ENCODE results near the gene NECAB3.
A peak's percentile ranks its signal among the peaks of the same experiment; 100 is the strongest.
"Not testable (repeated sequence)": the region's sequence is repeated elsewhere in the genome, so short reads cannot be mapped to it uniquely, and the experiment has no call there.

The NECAB3 gene

GRCh38 chr20:33650753-33651561 lies 23.3 kb downstream of the NECAB3 start:
- Histone ChIP-seq H3K9me3 (ENCODE audit: control insufficient read depth in 5 of 5, low read length in 5 of 5) (no peaks in the 10 kb centered on the region), H3K36me3 (ENCODE audit: control insufficient read depth in 5 of 5, insufficient read depth in 5 of 5, low read length in 5 of 5) (peaks cover 0 to 4% (median 3%) of the 10 kb centered on the region in 5 donors), H3K4me3 (ENCODE audit: low read depth in 1 of 5, low read length in 5 of 5) (no peak overlapping the region), H3K4me1 (ENCODE audit: control insufficient read depth in 5 of 5, insufficient read depth in 5 of 5, low read length in 5 of 5) (peaks cover 2 to 23% (median 15%) of the 10 kb centered on the region in 5 donors), H3K9ac (ENCODE audit: low read length in 5 of 5) (no peak overlapping the region), H3K27ac (ENCODE audit: low read depth, low read length) (no peak overlapping the region), H3K27me3 (ENCODE audit: control insufficient read depth in 5 of 5, insufficient read depth in 4 of 5, low read length in 5 of 5) (no peaks in the 10 kb centered on the region)

GRCh38 chr20:33650111-33650752 lies 24.0 kb downstream of the NECAB3 start:
- H3K4me1 ChIP-seq (ENCODE audit: control insufficient read depth in 5 of 5, insufficient read depth in 5 of 5, low read length in 5 of 5): peaks cover 2 to 23% (median 15%) of the 10 kb centered on the region in 5 donors
- peaks cover 4 to 9% (median 8%) of the 10 kb centered on the region in 5 donors for H3K36me3 ChIP-seq (ENCODE audit: control insufficient read depth in 5 of 5, insufficient read depth in 5 of 5, low read length in 5 of 5)
- no peak overlapping the region for H3K27ac ChIP-seq (ENCODE audit: low read depth, low read length)
- H3K4me3 ChIP-seq (ENCODE audit: low read depth in 1 of 5, low read length in 5 of 5): no peak overlapping the region
- no peak overlapping the region for H3K9ac ChIP-seq (ENCODE audit: low read length in 5 of 5)
- H3K9me3 ChIP-seq (ENCODE audit: control insufficient read depth in 5 of 5, low read length in 5 of 5): no peaks in the 10 kb centered on the region
- H3K27me3 ChIP-seq (ENCODE audit: control insufficient read depth in 5 of 5, insufficient read depth in 4 of 5, low read length in 5 of 5): no peaks in the 10 kb centered on the region

DNA sequence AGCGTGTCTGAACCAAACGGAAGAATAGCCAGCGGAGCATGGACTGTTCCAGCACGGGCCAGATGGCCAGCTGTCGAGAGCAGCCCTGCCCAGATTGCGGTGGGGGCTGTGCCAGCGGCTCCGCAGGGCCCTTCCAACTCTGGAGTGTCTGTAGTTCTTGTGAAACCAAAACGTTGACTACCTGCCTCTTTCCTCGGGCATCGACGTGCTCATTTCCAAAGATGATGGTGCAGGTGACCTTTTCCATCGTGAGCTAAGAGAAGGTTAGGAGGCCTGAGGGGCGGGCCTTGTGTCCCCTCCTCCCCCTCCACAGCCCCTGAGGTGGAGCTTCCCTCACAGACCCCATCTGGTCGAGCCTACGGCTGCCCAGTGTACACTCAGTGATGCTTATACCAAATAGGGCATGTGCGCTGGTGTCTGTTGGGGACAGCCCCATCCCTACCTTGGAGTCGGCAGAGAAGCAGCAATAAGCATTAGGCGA lies 25.0 kb downstream of the NECAB3 start:
- no peaks in the 10 kb centered on the region for H3K27me3 ChIP-seq (ENCODE audit: control insufficient read depth in 5 of 5, insufficient read depth in 4 of 5, low read length in 5 of 5)
- no peak overlapping the region for H3K27ac ChIP-seq (ENCODE audit: low read depth, low read length)
- H3K9me3 ChIP-seq (ENCODE audit: control insufficient read depth in 5 of 5, low read length in 5 of 5): no peaks in the 10 kb centered on the region
- peak overlapping the region in 2 of 5 donors; percentile 17 to 25 for H3K9ac ChIP-seq (ENCODE audit: low read length in 5 of 5)
- H3K4me1 ChIP-seq (ENCODE audit: control insufficient read depth in 5 of 5, insufficient read depth in 5 of 5, low read length in 5 of 5): peaks cover 2 to 23% (median 15%) of the 10 kb centered on the region in 5 donors
- H3K4me3 ChIP-seq (ENCODE audit: low read depth in 1 of 5, low read length in 5 of 5): no peak overlapping the region
- H3K36me3 ChIP-seq (ENCODE audit: control insufficient read depth in 5 of 5, insufficient read depth in 5 of 5, low read length in 5 of 5): peaks cover 6 to 19% (median 18%) of the 10 kb centered on the region in 5 donors

- no peak overlapping the region for H3K4me3 ChIP-seq (ENCODE audit: low read depth in 1 of 5, low read length in 5 of 5)
- H3K27ac ChIP-seq (ENCODE audit: low read depth, low read length): no peak overlapping the region
- peak overlapping the region in 1 of 5 donors; percentile 17 for H3K9ac ChIP-seq (ENCODE audit: low read length in 5 of 5)
Measured at GRCh38 chr20:33648396-33649004, 25.7 kb downstream of the NECAB3 start.

GRCh38 chr20:33647603-33648395 lies 26.4 kb downstream of the NECAB3 start:
- no peaks in the 10 kb centered on the region for H3K27me3 ChIP-seq (ENCODE audit: control insufficient read depth in 5 of 5, insufficient read depth in 4 of 5, low read length in 5 of 5)
- H3K4me3 ChIP-seq (ENCODE audit: low read depth in 1 of 5, low read length in 5 of 5): no peak overlapping the region
- no peaks in the 10 kb centered on the region for H3K9me3 ChIP-seq (ENCODE audit: control insufficient read depth in 5 of 5, low read length in 5 of 5)
- peak overlapping the region in 1 of 5 donors; percentile 7 for H3K9ac ChIP-seq (ENCODE audit: low read length in 5 of 5)
- peaks cover 2 to 16% (median 10%) of the 10 kb centered on the region in 5 donors for H3K4me1 ChIP-seq (ENCODE audit: control insufficient read depth in 5 of 5, insufficient read depth in 5 of 5, low read length in 5 of 5)
- peaks cover 6 to 29% (median 27%) of the 10 kb centered on the region in 5 donors for H3K36me3 ChIP-seq (ENCODE audit: control insufficient read depth in 5 of 5, insufficient read depth in 5 of 5, low read length in 5 of 5)
- no peak overlapping the region for H3K27ac ChIP-seq (ENCODE audit: low read depth, low read length)

More at GRCh38 chr20:33648396-33649004, 25.7 kb downstream of the NECAB3 start:
- Histone ChIP-seq H3K9me3 (ENCODE audit: control insufficient read depth in 5 of 5, low read length in 5 of 5) (no peaks in the 10 kb centered on the region), H3K4me1 (ENCODE audit: control insufficient read depth in 5 of 5, insufficient read depth in 5 of 5, low read length in 5 of 5) (peaks cover 2 to 19% (median 13%) of the 10 kb centered on the region in 5 donors), H3K36me3 (ENCODE audit: control insufficient read depth in 5 of 5, insufficient read depth in 5 of 5, low read length in 5 of 5) (peaks cover 6 to 24% (median 24%) of the 10 kb centered on the region in 5 donors), H3K27me3 (ENCODE audit: control insufficient read depth in 5 of 5, insufficient read depth in 4 of 5, low read length in 5 of 5) (no peaks in the 10 kb centered on the region)

DNA sequence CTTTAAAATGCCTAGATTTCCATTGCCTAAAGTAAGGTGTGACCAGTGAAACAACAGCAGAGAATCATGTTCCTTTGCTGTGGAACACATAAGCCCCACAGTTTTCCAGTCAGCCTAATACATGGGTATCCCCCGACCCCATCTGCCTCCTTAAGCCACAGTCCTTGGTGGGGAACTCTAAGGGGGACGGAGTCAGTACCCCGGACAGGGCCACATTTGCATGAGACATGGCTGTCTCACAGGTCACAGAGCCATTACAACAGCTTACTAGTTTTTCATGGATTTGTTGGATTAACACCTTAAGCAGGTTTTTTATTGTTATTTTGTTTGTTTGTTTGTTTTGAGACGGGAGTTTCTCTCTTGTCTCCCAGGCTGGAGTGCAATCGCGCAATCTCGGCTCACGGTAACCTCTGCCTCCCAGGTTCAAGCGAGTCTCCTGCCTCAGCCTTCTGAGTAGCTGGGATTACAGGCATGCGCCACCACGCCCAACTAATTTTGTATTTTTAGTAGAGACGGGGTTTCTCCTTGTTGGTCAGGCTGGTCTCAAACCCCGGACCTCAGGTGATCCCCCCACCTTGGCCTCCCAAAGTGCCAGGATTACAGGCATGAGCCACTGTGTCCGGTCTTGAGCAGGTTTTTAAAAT lies 27.1 kb downstream of the NECAB3 start:
- H3K9me3 ChIP-seq (ENCODE audit: control insufficient read depth in 5 of 5, low read length in 5 of 5); H3K27ac ChIP-seq (ENCODE audit: low read depth, low read length); H3K4me3 ChIP-seq (ENCODE audit: low read depth in 1 of 5, low read length in 5 of 5); H3K27me3 ChIP-seq (ENCODE audit: control insufficient read depth in 5 of 5, insufficient read depth in 4 of 5, low read length in 5 of 5): not testable (repeated sequence)
- Histone ChIP-seq H3K9ac (ENCODE audit: low read length in 5 of 5) (peak overlapping the region in 2 of 5 donors; percentile 7 to 18), H3K36me3 (ENCODE audit: control insufficient read depth in 5 of 5, insufficient read depth in 5 of 5, low read length in 5 of 5) (peaks cover 6 to 35% (median 30%) of the 10 kb centered on the region in 5 donors), H3K4me1 (ENCODE audit: control insufficient read depth in 5 of 5, insufficient read depth in 5 of 5, low read length in 5 of 5) (peaks cover 2 to 14% (median 10%) of the 10 kb centered on the region in 5 donors)

- H3K36me3 ChIP-seq (ENCODE audit: control insufficient read depth in 5 of 5, insufficient read depth in 5 of 5, low read length in 5 of 5): peaks cover 6 to 42% (median 33%) of the 10 kb centered on the region in 5 donors
- no peak overlapping the region for H3K27ac ChIP-seq (ENCODE audit: low read depth, low read length)
- H3K4me1 ChIP-seq (ENCODE audit: control insufficient read depth in 5 of 5, insufficient read depth in 5 of 5, low read length in 5 of 5): peaks cover 2 to 13% (median 10%) of the 10 kb centered on the region in 5 donors
- H3K27me3 ChIP-seq (ENCODE audit: control insufficient read depth in 5 of 5, insufficient read depth in 4 of 5, low read length in 5 of 5): no peaks in the 10 kb centered on the region
- no peaks in the 10 kb centered on the region for H3K9me3 ChIP-seq (ENCODE audit: control insufficient read depth in 5 of 5, low read length in 5 of 5)
- no peak overlapping the region for H3K4me3 ChIP-seq (ENCODE audit: low read depth in 1 of 5, low read length in 5 of 5)
- H3K9ac ChIP-seq (ENCODE audit: low read length in 5 of 5): no peak overlapping the region
Measured at GRCh38 chr20:33646191-33646590, 28.0 kb downstream of the NECAB3 start.

DNA sequence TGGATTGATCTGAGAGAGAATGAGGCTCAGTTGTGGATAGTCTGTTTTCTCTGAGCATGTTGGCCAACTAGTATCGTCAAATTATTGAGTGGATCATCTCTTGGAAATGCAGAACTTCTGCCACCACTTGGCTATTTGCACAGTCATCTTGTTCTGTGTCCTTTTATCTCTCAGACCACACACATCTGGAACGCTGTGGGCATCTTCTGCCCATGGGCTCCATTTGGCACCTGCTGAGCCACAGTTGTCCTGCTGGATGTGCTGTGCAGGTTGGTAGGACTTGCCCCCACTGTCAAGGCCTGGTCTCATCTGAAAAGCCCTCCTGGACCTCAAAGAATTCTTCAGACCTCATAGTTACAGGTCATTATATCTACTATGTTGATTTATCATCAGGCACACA lies 28.8 kb downstream of the NECAB3 start:
- H3K9me3 ChIP-seq (ENCODE audit: control insufficient read depth in 5 of 5, low read length in 5 of 5): no peaks in the 10 kb centered on the region
- peaks cover 9 to 48% (median 40%) of the 10 kb centered on the region in 5 donors for H3K36me3 ChIP-seq (ENCODE audit: control insufficient read depth in 5 of 5, insufficient read depth in 5 of 5, low read length in 5 of 5)
- H3K4me1 ChIP-seq (ENCODE audit: control insufficient read depth in 5 of 5, insufficient read depth in 5 of 5, low read length in 5 of 5): peaks cover 2 to 13% (median 10%) of the 10 kb centered on the region in 5 donors
- H3K4me3 ChIP-seq (ENCODE audit: low read depth in 1 of 5, low read length in 5 of 5): no peak overlapping the region
- no peaks in the 10 kb centered on the region for H3K27me3 ChIP-seq (ENCODE audit: control insufficient read depth in 5 of 5, insufficient read depth in 4 of 5, low read length in 5 of 5)
- H3K9ac ChIP-seq (ENCODE audit: low read length in 5 of 5): no peak overlapping the region
- no peak overlapping the region for H3K27ac ChIP-seq (ENCODE audit: low read depth, low read length)

- Histone ChIP-seq H3K4me1 (ENCODE audit: control insufficient read depth in 5 of 5, insufficient read depth in 5 of 5, low read length in 5 of 5) (peaks cover 2 to 13% (median 10%) of the 10 kb centered on the region in 5 donors), H3K27me3 (ENCODE audit: control insufficient read depth in 5 of 5, insufficient read depth in 4 of 5, low read length in 5 of 5) (no peaks in the 10 kb centered on the region), H3K9me3 (ENCODE audit: control insufficient read depth in 5 of 5, low read length in 5 of 5) (no peaks in the 10 kb centered on the region), H3K9ac (ENCODE audit: low read length in 5 of 5) (no peak overlapping the region), H3K27ac (ENCODE audit: low read depth, low read length) (no peak overlapping the region), H3K4me3 (ENCODE audit: low read depth in 1 of 5, low read length in 5 of 5) (no peak overlapping the region), H3K36me3 (ENCODE audit: control insufficient read depth in 5 of 5, insufficient read depth in 5 of 5, low read length in 5 of 5) (peaks cover 9 to 52% (median 44%) of the 10 kb centered on the region in 5 donors)
Measured at GRCh38 chr20:33645072-33645358, 29.2 kb downstream of the NECAB3 start.

Data from subcutaneous abdominal adipose tissue (tissue), 5 donors.